Astrocyte of the spinal cord (primary cell): ENCODE data around the gene UBC.

Experiments
- DNase-seq: peaks from one replicate; pipeline ENCODE4 v3.0.0; 2011; ENCODE audit warnings: low read depth, low spot score
- H3K4me3 ChIP-seq: 2 replicates; pipeline ENCODE4 v1.5.1; 2011; ENCODE audit warnings: low read depth, mild to moderate bottlenecking, low read length, moderate library complexity
- in situ Hi-C: cut with HindIII; loops from 2 replicates; pipeline ENCODE4 v1.10.0; 2017; ENCODE audit warnings: low sequenced_read_pairs
- TF ChIP-seq, protein P1 (sequence below): IDR thresholded peaks from 2 replicates; pipeline ENCODE4 v1.5.1; 2012; ENCODE audit warnings: low read depth, mild to moderate bottlenecking, low read length, inconsistent platforms

Gene UBC

GRCh38 chr12:124862768-124863415 is 51.6 kb downstream of the UBC start:
- no peak for DNase-seq
- TF ChIP-seq, protein P1, sequence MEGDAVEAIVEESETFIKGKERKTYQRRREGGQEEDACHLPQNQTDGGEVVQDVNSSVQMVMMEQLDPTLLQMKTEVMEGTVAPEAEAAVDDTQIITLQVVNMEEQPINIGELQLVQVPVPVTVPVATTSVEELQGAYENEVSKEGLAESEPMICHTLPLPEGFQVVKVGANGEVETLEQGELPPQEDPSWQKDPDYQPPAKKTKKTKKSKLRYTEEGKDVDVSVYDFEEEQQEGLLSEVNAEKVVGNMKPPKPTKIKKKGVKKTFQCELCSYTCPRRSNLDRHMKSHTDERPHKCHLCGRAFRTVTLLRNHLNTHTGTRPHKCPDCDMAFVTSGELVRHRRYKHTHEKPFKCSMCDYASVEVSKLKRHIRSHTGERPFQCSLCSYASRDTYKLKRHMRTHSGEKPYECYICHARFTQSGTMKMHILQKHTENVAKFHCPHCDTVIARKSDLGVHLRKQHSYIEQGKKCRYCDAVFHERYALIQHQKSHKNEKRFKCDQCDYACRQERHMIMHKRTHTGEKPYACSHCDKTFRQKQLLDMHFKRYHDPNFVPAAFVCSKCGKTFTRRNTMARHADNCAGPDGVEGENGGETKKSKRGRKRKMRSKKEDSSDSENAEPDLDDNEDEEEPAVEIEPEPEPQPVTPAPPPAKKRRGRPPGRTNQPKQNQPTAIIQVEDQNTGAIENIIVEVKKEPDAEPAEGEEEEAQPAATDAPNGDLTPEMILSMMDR: no peak
- in situ Hi-C loops: no loop called here
- peak overlapping the region; percentile 55 for H3K4me3 ChIP-seq

GRCh38 chr12:124861898-124862676 is 52.4 kb downstream of the UBC start:
- in situ Hi-C loops: no loop called here
- TF ChIP-seq, protein P1: no peak
- DNase-seq: no peak
- H3K4me3 ChIP-seq: peak overlapping the region; percentile 55
